ENCODE measurements around the gene WRAP73.
A peak's percentile ranks its signal among the peaks of the same experiment; 100 is the strongest.

Gene WRAP73, protein sequence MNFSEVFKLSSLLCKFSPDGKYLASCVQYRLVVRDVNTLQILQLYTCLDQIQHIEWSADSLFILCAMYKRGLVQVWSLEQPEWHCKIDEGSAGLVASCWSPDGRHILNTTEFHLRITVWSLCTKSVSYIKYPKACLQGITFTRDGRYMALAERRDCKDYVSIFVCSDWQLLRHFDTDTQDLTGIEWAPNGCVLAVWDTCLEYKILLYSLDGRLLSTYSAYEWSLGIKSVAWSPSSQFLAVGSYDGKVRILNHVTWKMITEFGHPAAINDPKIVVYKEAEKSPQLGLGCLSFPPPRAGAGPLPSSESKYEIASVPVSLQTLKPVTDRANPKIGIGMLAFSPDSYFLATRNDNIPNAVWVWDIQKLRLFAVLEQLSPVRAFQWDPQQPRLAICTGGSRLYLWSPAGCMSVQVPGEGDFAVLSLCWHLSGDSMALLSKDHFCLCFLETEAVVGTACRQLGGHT

DNA sequence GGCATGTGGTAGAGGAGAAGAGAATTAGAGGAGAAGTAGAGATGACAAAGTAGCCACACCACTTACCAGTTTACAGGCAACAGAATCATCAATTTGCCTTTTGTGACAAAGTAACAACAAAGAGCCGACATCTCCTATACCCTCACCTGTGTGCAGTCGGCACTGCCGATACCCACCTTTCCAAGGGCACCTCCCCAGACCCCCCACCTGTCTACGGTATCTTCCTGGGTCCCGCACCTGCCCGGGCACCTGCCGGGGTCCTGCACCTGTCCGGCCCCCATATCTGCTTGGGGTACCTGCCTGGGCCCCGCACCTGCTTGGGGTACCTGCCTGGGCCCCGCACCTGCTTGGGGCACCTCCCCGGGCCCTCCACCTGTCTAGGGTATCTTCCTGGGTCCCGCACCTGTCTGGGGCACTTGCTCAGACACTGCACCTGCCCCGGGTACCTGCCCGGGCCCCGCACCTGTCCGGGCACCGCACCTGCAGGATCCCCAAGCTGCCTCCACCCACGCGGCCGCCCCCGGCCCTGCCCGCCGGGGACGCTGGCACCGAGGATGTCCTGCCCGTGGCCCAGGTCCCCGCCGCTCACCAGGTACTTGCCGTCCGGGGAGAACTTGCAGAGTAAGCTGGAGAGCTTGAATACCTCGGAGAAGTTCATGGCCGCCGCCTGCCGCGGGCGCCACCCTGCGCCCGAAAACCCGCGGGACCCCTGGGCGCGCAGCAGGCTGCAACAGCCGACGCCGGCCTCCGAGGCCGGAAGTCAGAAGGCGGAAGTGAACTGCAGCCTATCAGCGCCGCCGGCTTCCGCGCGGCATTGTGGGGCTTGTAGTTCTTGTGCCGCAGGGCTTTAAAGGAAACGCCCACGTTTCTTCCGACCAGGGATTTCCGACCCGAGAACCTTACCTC, at the start of gene WRAP73:
Gene WRAP73, minus strand, starts transcription at position 762 of the 906 bp plus-strand sequence. Its CDS starts 104 bp downstream, at position 658.
- peak; percentile 96 for DNase-seq (ENCODE audit: low spot score)

DNA sequence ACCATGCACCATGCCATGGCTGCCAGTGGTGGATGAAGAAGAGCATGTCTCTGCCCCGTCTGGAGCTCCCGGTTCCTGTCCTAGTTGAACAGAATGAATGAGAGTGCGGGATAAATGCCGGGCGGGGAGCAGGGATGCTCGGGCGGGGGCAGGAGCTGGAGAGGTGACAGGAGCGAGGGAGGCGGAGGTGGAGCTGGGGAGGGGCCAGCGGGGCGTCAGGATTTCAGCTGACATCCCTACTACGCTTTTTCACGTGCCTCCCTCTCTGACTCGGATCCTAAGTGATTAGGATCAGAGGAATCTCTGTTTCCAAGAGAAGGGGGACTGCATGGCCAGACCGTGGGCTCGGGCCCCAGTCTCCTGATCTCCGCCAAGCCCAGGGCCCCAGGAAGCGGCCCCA, 49.7 kb upstream of the WRAP73 start:
- DNase-seq (ENCODE audit: low spot score) = no peak

DNA sequence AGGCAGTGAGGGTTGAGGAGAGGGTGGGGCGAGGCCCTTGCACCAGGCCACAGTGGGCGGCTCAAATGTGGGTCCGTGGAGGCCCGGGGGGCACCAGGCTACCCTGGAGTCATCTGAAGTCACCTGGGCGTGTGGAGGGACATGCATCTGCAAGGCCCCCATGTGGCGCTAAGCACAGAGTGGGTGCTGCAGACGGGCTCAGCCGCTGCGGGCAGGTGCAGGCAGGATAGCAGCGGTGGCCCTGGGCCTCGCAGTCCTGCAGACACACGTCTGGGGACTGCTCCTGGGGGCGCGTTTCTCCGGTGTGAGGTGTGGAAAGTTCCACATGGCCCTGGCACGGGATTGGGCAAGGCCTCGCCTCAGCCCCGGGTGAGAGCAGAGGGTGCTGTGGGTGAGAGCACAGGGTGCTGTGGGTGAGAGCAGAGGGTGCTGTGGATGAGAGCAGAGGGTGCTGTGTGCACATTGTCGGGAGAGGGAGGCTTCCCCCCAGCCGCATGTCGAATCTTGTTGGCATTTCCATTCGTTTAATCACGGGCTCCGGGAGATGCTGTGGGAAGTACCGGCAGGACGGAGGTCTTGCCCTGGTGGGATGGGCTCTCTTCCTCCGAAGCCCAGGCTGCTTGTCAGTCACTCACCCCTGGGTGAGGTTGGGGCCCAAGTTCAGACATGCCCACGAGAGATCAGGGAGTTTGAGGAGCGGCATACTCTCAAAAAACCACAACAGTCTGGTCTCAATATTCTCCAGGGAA, 48.9 kb upstream of the WRAP73 start:
- no peak for DNase-seq (ENCODE audit: low spot score)

DNA sequence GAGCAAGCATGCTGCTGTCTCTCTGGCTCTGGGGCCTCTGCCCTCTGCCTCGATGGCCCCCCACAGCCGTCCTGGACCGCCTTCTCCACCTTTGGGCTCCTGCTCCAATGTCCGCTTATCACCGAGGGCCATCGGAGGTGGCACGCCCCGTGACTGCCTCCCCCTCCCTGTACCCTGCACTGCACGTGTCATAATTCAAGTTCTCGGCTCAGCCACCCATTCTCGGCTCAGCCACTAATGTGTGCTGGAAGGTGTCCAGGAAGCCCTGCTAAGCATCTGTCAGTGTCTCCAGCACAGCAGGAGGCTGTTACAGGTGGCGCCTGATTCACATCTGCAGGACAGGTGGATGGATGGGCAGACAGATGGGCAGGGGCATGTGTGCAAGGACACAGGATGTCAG, 47.9 kb upstream of the WRAP73 start:
- DNase-seq (ENCODE audit: low spot score) = no peak

DNA sequence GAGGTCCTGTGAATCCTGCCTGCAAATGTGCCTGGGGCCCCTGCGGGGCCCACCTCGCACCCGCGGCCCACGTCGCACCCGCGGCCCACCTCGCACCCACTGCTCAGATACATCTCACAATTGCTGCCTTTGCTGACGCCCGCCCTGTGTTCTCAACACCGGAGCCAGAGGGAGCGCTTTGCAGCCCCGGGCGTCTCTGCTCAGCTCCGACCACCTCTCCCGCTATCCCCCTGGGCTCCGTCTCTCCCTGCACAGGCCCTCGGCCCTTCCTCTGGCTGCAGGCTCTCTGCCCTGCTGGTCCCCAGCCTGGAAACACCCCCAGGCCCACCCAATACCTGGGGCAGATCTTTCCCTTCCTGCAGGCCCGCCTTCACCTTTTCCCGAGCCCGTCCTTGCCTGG, 47.2 kb upstream of the WRAP73 start:
- no peak for DNase-seq (ENCODE audit: low spot score)

DNA sequence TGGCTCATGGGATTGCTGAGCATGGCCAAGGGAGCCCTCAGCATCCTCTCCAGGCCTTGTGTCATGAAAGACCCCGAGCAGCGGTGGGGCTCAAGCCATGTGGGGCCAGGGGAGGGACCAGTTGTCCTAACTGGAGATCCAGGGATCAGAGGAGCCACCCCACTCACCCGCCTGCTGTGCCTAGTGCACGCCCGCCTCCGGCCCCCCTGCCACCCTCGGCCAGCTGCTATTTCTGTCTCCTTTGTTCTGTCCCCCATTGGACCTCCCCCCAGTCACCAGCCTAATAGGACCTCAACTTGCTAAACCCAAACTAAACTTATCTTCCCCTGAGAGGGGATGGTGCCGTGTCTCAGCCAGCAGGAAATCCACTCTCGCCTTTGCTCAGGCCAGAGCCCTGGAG, 46.8 kb upstream of the WRAP73 start:
- no peak for DNase-seq (ENCODE audit: low spot score)

DNA sequence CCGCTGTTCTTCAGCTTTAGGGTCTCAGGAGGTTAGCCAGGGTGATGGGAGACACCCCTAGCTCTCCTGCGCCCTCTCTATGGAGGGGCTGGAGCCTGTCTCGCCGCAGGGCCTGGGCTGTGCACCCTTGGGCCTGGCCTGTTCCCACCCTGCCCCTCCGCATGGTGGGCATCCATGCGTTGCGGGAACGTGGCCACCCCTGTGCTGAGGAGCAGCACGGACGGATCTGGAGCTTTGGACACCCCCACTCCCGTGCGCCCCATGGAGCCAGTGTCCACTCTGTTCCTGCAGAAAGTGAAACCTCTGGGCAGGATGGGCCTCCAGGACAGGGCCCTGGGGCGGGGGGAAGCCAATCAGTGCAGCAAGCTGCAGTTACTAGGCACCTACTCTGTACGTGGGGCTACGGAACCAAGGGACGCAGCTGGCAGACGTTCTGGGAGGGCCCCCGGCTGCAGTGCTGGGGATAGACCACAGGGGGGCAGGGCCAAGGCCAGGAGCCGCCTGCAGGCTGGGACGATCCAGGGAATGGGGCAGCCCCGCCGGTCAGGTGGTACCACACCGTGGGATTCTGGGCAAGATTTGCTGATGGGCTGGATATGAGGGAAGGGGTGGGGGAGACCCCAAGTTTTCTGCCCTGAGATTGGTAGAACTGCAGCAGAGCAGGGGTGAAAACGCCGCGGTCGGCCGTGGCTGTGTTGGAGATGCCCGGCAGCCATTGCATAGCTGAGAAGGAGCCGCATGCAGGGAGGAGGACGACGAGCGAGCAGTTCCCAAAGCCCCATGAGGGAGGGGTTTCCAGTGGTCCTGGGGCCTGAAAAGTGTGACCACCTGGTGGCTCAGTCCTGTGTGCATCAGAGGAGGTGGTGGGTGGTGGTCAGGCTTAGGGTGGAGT, 45.7 kb upstream of the WRAP73 start:
- DNase-seq (ENCODE audit: low spot score) = peak; percentile 90

DNA sequence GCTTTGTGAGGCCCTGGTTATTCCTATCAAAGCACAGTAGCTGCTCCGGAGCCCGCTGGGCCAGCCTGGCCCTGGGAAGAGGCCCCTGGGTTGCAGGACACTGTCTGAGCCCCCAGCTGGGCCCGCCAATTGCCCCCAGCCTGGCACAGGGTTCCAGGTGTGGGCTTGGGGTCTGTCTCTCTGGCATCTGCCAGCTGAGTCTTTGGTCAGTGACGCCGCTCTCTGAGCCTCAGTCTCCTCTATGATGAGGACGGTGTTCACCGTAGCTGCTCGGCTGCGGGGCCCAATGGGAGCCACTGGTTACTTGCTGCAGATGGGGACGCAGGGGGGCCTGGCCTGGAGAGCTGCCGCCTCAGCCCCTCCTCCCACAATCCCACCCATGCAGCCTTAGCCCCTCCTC, 43.4 kb upstream of the WRAP73 start:
- DNase-seq (ENCODE audit: low spot score) = no peak

DNA sequence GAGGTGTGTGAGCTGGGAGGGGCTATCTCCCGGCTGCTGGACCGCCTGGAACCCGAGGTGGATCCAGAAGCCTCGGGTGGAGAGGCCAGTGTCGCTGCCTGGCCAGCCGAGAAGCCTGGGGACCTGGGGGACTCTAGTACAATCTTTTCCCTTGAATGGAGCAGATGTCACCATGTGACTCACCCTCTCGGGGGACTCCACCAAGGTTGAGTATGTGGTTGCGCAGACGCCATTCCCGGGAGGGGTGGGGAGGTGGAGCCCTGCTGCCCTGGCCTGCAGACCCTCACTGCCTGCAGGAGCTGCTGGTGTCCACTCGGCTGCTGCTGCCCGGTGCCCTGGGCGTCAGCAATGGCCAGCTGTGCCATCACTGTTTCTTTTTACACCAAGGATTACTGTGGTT, 42.7 kb upstream of the WRAP73 start:
- no peak for DNase-seq (ENCODE audit: low spot score)

DNA sequence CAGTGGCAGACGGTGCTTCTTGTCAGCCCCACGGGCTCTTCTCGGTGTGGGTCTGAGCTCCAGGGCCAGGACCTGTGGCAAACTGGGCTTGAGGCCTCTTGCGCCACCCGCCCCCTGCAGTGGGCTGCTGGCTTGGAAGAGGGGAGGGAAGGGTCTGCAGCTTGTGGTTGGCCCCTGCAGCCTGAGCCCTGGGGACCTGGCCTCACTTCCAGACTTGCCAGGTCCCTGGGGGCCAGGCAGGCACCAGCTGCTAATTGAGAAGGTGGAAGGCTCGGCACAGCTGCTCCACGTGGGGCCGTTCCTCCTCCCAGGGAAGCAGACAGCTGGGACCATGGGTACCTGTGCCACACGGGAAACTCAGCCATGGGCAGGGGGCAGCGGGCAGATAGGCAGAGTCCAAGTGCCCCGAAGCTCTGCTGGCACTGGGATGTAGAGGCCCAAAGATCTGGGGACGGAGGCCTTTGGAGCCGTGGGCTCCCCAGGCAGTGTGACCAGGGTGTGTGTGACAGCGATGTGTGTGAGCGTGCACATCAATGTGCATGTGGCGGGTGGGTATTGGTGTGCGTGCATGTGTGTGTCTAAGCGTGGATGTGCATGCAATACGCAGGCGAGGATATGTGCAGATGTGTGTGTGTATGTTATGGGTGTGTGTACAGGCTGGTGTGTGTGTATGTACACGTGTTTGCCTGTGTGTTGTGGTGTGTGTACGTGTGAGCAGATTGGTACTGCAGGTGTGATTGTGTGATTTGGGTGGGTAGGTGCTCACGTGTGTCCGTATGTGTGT, 41.7 kb upstream of the WRAP73 start:
- no peak for DNase-seq (ENCODE audit: low spot score)

DNA sequence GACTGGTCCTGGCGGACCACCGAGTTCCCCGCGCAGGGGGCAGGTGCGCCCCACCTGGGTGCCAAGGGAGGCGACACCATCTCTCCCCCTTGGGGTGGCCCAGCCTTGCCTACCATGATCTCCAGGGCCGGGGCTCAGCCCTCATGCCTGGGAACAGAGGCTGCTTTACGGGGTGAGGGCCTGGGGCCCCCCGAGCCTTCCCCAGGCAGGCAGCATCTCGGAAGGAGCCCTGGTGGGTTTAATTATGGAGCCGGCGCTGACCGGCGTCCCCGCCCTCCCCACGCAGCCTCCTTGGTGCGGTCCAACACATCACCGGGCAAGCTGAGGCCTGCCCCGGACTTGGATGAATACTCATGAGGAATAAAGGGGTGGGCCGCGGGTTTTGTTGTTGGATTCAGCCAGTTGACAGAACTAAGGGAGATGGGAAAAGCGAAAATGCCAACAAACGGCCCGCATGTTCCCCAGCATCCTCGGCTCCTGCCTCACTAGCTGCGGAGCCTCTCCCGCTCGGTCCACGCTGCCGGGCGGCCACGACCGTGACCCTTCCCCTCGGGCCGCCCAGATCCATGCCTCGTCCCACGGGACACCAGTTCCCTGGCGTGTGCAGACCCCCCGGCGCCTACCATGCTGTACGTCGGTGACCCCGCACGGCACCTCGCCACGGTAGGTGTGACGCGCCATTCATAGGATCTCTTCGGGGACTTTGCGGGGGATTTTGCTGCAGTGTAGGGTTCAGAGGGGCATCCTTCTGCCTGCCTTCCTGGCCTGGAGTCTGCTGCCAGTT, 40.6 kb upstream of the WRAP73 start:
- DNase-seq (ENCODE audit: low spot score) = no peak

DNA sequence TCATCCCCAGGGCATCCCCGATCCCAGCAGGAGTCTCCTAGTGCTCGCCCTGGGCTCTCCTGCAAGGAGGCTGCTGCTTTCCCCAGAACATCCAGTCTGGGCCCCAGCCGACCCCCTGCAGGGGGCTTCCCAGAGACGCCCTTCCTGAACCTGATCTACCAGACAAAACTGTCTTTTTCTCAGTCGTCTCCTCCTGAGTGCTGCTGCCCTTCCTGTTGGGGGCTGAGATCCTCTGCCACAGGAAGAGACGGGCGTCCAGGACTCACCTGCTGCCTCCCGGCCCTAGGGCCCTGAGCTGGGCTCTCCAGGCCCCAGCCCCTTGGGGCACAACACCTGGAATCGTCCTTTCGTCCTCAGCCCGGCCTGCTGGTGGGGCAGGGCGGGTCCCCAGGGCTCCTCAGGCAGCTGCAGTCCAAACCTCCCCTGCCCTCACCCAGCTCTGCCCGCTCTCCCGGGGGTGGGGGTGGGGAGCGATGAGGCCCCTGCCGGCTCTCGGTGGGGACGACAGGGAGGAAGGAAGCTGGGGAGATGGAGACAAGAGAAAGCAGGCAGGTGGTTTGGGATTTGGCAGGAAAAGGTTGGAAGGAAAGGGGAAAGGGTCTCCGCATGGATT, 39.3 kb upstream of the WRAP73 start:
- no peak for DNase-seq (ENCODE audit: low spot score)

DNA sequence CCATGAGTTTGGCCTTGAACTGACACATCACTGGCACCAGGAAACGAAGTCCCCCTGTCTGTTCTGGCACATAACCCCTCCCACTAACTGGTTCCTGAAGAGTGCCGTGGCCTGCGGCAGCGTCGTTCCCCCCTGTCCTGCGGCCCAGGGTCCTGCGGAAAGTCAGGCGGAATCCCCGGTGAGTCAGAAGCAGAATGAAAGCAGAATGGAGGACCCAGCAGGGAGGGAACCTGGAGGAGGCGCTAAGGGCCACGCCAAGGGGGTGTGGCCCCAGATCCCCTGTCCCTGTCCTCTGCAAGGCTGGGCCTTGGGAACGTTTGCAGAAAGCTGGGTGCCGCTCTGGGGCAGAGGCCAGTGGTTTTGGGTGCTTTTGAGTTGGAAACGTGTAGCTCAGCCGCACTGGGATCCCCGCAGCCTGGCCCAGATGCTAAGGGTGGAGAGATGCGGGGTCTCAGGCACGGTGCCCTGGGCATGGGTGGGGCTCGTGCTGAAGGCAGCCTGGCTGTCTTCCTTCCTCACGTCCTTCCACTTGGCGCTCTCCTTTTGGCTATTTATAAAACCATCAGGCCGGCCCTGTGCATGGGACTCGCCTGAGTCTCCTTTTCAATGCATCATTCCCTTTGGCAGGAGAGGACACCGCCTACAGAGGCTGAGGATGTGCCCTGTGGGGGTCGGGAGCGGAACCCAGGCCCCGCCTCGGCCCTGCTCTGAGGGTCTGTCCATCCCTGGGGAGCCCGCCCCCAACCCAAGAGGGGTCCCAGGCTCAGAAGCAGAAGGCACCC, 38.6 kb upstream of the WRAP73 start:
- peak; percentile 42 for DNase-seq (ENCODE audit: low spot score)

DNA sequence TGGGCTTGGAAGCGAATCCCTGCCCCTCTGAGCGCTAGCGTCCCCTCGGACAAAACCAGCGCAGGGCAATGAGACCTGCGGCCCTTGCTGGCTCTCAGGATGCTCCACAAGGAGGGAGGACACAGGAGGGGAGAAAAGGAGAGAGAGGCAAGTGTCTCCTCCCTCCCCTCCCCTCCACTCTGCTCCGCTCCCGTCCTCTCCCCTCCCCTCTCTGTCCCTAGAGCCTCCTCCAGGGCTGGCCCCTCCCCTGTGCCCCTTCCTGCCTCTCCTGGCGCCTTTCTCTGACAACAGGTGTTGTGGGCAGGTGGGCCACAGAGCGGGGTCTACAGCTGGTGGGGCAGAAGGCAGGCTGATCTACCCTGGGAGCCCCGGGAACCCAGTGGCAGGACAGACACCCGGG, 37.6 kb upstream of the WRAP73 start:
- no peak for DNase-seq (ENCODE audit: low spot score)

DNA sequence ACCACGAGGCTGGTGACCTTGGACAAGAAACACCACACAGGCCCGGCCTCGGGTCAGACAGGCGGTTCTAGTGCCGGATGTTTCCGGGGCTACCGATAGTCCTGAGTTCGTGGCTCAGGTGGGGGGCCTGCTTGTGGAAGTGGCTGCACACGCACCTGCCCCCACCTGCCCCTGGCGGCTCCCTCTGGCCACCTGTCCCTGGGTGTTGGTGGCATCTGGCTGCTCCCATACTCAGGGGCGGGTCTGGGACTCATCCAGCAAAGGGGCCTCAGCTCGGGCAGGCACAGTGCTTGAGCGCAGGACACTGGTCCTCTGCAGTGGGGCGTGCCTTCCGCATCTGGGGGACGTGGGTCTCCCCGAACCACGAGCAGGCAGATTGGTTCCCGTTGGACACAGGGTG, 36.0 kb upstream of the WRAP73 start:
- no peak for DNase-seq (ENCODE audit: low spot score)

DNA sequence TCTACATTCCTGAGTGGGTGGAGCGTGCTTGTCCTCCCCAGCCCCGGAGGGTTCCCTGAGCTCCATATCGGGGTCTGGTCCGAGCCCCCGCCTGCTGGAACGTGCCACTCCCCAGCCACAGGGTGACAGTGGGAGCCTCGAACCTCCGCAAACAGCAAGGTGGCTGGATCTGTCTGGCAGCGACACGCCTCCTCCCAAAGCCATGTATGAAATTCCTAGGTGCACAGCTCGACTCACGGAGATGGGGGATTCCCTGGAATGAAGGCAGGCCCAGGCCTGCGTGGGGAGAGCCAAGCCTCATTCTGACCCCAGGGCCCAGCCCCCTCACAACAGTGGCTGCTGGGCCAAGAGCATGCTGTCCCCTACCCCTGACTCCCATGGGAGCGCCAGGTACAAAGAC, 35.3 kb upstream of the WRAP73 start:
- no peak for DNase-seq (ENCODE audit: low spot score)

DNA sequence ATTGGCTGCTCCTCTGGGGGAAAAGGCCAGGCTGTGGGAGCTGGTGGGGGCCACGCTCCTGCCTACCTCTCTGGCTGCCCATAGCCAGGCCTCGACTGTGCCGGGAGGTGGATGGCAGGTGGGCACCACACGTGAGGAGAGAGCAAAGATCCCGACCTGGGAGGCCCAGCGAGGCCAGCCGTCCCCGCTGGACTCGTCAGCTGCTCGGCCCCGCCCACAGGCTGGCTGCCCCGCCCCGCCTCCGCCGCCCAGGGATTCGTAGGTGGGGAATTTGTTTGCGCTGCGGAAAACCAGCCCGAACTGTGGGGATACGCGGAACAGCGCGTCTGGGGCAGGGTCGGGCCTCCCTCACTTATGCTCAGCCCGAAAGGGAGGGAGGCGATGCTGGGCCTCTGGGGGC, 34.1 kb upstream of the WRAP73 start:
- peak; percentile 69 for DNase-seq (ENCODE audit: low spot score)

DNA sequence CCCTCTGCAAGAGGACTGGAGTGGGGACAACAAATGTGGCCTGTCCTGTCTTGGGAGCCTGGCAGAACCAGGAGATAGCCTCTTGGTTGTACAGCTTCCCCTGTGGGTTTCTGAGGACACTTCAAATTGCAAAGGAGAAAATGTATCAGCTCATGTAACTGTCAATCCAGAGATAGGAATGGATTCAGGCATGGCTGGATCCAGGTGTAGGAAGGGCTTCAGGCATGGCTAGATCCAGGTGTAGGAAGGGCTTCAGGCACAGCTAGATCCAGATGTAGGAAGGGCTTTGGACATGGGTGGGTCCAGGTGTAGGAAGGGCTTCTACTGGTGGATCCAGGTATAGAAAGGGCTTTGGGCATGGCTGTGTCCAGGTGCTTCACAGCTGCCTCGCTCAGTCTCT, 33.3 kb upstream of the WRAP73 start:
- no peak for DNase-seq (ENCODE audit: low spot score)
